Amygdala (tissue), 56 donors: ENCODE measurements around the gene PXMP4.
"Not testable (repeated sequence)": the region's sequence is repeated elsewhere in the genome, so short reads cannot be mapped to it uniquely, and the experiment has no call there.

Experiments used
- DNase-seq, 56 donors: peaks; one replicate each; lab custom pipeline; 2025; lab: John Stamatoyannopoulos, UW

The PXMP4 gene

DNA sequence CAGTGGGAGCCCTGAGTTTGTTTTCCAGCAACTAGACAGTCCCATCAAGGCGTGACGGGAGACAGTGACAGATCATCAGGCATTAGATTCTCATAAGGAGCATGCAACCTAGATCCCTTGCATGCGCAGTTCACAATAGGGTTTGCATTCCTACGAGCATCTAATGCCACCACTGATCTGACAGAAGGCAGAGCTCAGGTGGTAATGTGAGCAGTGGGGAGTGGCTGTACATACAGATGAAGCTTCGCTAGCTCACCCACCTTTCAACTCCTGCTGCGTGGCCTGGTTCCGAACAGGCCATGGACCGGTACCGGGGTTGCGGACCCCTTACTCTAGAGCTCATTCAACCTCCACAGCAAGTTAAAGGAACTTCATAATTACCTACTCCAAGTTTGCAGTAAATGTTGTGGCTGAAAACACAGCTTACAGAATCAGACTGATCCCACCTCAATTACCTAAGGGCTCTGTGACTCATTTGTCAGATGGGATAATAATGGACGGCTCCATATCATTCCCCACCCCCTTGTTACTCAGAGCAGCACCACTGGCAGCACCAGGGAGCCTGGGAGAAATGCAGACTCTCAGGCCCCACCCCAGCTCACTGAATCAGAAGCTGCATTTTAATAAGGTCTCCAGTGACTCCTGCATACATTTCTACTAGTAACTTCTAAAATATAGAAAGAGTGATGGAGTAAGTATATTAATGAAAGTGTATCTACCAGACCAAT is 15.7 kb downstream of the PXMP4 start:
- no peak for DNase-seq

DNA sequence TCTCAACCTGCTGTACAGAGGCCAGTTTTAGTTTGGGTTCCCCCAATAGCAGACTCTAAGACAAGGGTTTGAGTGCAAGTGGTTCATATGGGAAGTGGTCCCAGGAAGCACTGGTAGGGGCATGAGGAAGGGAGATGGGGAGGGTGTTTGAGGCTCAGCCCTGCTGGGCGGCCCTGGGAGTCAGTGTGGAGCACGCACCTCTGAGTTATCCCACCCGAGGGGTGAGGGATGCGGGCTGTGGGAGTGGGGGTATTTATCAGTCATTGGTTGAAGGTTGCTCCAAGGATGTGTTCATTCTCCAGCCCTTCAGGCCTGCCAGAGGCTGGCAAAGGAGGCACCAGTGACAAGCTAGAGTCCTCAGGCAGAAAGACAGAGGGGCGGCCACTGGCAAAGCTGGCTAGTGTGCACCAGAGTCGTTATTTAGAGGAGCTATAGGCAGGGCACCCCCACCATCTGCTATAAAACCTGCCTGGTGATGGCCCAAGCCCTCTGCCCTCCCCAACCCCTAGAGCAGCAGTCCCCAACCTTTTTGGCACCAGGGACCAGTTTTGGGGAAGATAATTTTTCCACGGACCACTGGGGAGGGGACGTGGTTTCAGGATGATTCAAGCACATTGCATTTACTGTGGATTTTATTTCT is 16.5 kb downstream of the PXMP4 start:
- no peak for DNase-seq

DNA sequence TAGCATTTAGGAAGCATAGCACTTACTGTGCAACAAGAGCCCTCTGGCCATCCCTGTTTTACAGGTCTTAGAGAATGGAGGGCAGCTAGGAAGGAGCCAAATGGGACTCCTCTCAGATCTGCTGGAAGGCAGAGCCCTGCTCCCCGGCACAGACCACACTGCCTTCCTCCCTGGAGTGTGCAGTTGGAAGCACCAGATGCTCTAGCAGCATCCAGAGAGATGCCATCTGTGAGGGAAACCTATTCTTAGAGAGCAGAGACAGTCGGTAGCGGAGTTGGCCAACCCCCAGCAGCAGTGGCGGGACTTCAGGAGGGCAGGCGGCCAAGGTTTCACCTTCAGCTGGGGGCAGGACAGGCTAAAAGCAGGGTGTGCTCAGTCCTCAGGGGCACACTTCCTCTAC is 17.2 kb downstream of the PXMP4 start:
- DNase-seq: peak in 21 of 56 donors; percentile 9 to 47 (median 24)

DNA sequence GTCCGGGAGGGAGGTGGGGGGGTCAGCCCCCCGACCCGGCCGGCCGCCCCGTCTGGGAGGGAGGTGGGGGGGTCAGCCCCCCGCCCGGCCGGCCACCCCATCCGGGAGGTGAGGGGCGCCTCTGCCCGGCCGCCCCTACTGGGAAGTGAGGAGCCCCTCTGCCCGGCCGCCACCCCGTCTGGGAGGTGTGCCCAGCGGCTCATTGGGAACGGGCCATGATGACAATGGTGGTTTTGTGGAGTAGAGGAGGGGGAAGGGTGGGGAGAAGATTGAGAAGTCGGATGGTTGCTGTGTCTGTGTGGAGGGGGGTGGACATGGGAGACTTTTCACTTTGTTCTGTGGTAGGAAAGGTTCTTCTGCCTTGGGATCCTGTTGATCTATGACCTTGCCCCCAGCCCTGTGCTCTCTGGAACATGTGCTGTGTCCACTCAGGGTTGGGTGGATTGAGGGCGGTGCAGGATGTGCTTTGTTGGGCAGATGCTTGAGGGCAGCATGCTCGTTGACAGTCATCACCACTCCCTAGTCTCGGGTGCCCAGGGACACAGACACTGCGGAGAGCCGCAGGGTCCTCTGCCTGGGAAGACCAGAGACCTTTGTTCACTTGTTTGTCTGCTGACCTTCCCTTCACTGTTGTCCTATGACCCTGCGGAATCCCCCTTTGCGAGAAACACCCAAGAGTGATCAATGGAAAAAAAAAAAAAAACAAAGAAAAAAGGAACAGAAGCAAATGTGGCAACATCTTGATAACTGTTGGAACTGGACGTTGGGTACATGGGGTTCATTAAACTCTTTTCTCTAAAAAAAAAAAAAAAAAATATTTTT is 18.3 kb downstream of the PXMP4 start:
- no peak for DNase-seq

- not testable (repeated sequence) for DNase-seq
Observed at GRCh38 chr20:33700696-33701441, 19.2 kb downstream of the PXMP4 start.

DNA sequence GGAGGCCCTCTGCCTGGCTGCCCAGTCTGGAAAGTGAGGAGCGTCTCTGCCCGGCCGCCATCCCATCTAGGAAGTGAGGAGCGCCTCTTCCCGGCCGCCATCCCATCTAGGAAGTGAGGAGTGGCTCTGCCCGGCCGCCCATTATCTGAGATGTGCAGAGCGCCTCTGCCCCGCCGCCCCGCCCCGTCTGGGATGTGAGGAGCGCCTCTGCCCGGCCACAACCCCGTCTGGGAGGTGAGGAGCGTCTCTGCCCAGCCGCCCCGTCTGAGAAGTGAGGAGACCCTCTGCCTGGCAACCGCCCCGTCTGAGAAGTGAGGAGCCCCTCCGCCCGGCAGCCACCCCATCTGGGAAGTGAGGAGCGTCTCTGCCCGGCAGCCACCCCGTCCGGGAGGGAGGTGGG is 21.1 kb downstream of the PXMP4 start:
- not testable (repeated sequence) for DNase-seq

DNA sequence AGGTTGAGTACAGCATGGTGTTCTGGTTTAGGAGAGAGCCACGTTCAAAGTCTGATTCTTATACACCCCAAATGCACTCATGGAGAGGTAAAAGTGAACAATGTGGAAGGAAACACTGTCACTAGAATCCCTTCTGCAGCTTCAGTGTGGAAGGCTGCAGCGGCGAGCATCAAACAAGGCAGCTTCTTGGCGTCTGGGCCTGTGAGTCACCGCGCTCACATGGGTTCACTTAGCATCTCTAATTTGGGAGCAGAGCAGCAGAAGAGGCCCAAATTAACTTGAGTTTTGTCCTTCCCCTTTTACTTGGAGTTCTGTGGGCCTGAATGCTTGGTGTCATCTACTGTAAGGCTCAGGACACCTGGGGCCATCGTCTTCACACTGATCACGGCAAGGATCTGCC is 23.0 kb downstream of the PXMP4 start:
- peak in 36 of 56 donors; percentile 9 to 76 (median 46) for DNase-seq

GRCh38 chr20:33696448-33696847 is 23.7 kb downstream of the PXMP4 start:
- no peak for DNase-seq

DNA sequence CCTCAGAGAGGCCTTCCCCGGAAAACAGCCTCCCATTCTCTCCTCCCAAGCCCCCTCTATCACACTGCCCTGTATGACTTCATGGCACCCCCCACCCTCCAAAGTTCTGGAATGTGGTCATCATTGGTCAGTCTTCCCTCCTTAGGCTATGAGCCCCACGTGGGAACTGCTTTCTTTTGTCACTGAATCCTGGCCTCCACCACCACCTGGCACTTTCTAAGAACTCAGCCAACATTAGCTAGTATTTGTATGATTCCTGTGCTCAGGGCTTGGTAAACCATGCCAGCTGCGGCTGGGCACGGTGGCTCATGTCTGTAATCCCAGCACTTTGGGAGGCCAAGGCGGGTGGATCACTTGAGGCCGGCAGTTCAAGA is 25.5 kb downstream of the PXMP4 start:
- peak in 10 of 56 donors; percentile 36 to 69 (median 49) for DNase-seq

- peak in 53 of 56 donors; percentile 18 to 90 (median 72) for DNase-seq
Observed at GRCh38 chr20:33693741-33694638, 26.1 kb downstream of the PXMP4 start.

- DNase-seq: peak in 2 of 56 donors; percentile 44 to 61
Observed at GRCh38 chr20:33693289-33693688, 26.8 kb downstream of the PXMP4 start.

GRCh38 chr20:33689973-33690372 is 30.1 kb downstream of the PXMP4 start:
- DNase-seq: peak in 23 of 56 donors; percentile 14 to 68 (median 38)

- DNase-seq: no peak
Observed at GRCh38 chr20:33689493-33689892, 30.6 kb downstream of the PXMP4 start.

DNA sequence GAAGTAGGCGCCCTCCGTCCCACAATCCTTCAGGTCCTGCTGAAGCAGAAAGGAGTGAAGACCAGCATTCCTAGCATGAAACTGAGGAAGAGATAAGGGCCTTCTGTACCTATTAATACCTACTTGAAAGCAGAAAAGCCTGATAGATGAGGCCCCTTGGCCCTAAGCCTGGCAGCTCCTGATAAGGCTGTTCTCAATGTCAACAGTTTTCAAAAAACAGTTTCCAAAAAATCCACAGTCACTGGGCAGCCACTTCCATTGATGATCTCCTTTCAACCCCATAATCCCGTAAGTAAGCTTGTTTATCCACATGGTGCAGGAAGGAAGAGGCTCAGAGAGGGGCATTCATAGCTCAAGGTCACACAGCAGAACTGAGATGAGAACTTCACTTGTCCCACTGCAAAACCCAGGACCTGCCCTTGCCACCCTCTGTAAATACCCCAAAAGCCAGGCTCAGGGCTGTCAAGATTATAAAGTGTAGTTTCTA is 31.1 kb downstream of the PXMP4 start:
- no peak for DNase-seq

- no peak for DNase-seq
Observed at GRCh38 chr20:33687993-33688937, 31.8 kb downstream of the PXMP4 start.

DNA sequence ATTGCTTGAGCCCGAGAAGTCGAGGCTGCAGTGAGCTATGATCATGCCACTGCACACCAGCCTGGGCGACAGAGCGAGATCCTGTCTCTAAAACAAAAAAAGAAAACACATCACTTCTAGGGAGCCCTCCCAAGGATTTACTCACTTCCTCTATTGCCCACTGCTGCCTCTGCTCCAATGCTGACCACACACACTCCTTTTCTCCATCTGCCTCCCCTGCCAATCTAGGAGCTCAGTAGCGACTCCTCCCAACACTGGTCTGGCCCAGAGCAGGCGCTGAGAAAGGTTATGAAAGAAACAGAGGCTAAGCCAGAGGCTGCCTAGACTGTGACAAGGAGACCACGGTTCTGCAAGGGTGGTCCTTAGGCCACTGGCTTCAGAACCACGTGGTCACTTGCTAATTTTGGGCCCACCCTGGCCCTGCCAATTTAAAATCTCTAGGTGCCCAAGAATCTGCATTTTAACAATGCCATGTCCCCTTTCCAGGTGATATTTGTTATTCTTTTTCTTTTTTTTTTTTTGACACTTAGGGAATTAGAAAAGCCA is 32.7 kb downstream of the PXMP4 start:
- DNase-seq: no peak

- DNase-seq: no peak
Observed at GRCh38 chr20:33686984-33687366, 33.1 kb downstream of the PXMP4 start.
